Measurements from ENCODE around the gene TBC1D4.

Gene TBC1D4

GRCh38 chr13:75326173-75327134 lies 155.5 kb downstream of the TBC1D4 start:
- DNase-seq (ENCODE audit: low read depth) = peak; percentile 89
- peak overlapping the region; percentile 47 for H3K4me3 ChIP-seq (replicated peaks; ENCODE audit: low read depth, low read length)
- TF ChIP-seq, protein P1, sequence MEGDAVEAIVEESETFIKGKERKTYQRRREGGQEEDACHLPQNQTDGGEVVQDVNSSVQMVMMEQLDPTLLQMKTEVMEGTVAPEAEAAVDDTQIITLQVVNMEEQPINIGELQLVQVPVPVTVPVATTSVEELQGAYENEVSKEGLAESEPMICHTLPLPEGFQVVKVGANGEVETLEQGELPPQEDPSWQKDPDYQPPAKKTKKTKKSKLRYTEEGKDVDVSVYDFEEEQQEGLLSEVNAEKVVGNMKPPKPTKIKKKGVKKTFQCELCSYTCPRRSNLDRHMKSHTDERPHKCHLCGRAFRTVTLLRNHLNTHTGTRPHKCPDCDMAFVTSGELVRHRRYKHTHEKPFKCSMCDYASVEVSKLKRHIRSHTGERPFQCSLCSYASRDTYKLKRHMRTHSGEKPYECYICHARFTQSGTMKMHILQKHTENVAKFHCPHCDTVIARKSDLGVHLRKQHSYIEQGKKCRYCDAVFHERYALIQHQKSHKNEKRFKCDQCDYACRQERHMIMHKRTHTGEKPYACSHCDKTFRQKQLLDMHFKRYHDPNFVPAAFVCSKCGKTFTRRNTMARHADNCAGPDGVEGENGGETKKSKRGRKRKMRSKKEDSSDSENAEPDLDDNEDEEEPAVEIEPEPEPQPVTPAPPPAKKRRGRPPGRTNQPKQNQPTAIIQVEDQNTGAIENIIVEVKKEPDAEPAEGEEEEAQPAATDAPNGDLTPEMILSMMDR (IDR thresholded peaks at IDR 0.05; ENCODE audit: low read length, missing control alignments) = no peak

GRCh38 chr13:75325711-75326110 lies 156.3 kb downstream of the TBC1D4 start:
- DNase-seq (ENCODE audit: low read depth) = no peak
- TF ChIP-seq, protein P1 (IDR thresholded peaks at IDR 0.05; ENCODE audit: low read length, missing control alignments) = no peak
- H3K4me3 ChIP-seq (replicated peaks; ENCODE audit: low read depth, low read length) = no peak overlapping the region

DNA sequence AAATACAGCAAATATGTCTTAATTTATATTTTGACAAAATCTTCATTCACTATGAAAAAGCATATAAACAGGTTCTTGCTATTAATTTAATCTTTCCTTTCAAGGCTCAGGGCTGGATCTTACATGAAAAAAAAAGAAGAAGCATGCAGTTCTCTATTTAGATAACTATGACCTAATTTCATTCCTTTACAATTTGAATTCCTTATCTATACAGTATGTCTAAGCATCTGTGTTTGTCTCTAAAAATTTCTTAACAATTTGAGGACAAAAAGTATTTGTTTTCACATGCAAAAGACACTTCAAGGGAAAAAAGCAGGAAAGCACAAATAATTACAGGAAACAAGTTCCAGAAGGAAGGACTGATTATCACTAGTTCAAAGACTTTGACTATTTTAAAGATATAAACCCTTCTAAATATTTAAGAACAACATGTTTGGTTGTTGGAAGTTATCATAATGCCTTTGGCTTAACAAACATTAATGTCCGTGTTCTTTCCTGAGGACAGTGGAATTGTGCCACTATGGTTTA lies 157.5 kb downstream of the TBC1D4 start:
- TF ChIP-seq, protein P1 (IDR thresholded peaks at IDR 0.05; ENCODE audit: low read length, missing control alignments) = no peak
- no peak overlapping the region for H3K4me3 ChIP-seq (replicated peaks; ENCODE audit: low read depth, low read length)
- no peak for DNase-seq (ENCODE audit: low read depth)

GRCh38 chr13:75321084-75321483 lies 160.9 kb downstream of the TBC1D4 start:
- no peak overlapping the region for H3K4me3 ChIP-seq (replicated peaks; ENCODE audit: low read depth, low read length)
- no peak for DNase-seq (ENCODE audit: low read depth)
- TF ChIP-seq, protein P1 (IDR thresholded peaks at IDR 0.05; ENCODE audit: low read length, missing control alignments) = no peak

- DNase-seq (ENCODE audit: low read depth) = no peak
- no peak overlapping the region for H3K4me3 ChIP-seq (replicated peaks; ENCODE audit: low read depth, low read length)
- TF ChIP-seq, protein P1 (IDR thresholded peaks at IDR 0.05; ENCODE audit: low read length, missing control alignments) = no peak
Measured at GRCh38 chr13:75319254-75319653, 162.7 kb downstream of the TBC1D4 start.

DNA sequence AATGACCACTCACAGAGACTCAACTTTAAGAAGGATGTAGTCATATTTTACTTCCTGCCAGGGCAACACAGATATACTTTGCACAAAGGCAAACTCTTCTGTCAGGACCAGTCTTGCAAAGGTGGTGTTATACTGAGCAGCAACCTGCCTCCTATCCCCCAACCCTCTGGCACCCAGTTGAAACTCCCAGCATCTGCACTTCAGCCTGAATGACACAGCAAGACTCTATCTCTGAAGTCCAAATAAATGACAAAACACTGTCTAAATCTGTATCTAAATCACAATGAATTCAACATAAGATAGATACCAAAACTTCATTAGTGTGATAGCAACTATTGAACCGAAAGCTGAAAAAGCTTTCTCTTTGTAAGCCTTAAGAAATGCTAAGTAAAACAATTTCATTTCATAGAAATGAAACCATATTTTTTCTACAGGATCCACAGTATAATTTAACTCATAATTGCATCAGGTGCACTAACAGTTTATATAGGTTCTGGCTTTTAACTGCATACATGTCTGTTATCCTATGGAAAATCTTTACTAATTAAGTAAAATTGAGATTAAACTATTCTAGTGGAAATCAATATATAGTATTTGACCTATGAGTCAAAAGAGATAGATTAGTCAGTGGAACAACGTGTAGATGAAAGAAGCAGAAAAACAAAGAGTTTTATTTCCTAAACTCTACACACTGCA lies 163.7 kb downstream of the TBC1D4 start:
- H3K4me3 ChIP-seq (replicated peaks; ENCODE audit: low read depth, low read length) = no peak overlapping the region
- TF ChIP-seq, protein P1 (IDR thresholded peaks at IDR 0.05; ENCODE audit: low read length, missing control alignments) = no peak
- no peak for DNase-seq (ENCODE audit: low read depth)
